ENCODE data around the gene SAG.

The SAG gene

GRCh38 chr2:233360771-233361176 lies 53.2 kb downstream of the SAG start:
- TF ChIP-seq ZFX (IDR thresholded peaks at IDR 0.05; ENCODE audit: borderline replicate concordance) (no peak), CTCF (IDR thresholded peaks at IDR 0.05) (no peak)
- H3K27ac ChIP-seq = no peak overlapping the region

- H3K27ac ChIP-seq = no peak overlapping the region
- TF ChIP-seq CTCF (IDR thresholded peaks at IDR 0.05) (no peak), ZFX (IDR thresholded peaks at IDR 0.05; ENCODE audit: borderline replicate concordance) (no peak)
Observed at GRCh38 chr2:233361297-233361696, 53.7 kb downstream of the SAG start.

GRCh38 chr2:233362742-233363141 lies 55.1 kb downstream of the SAG start:
- H3K27ac ChIP-seq = no peak overlapping the region
- TF ChIP-seq ZFX (IDR thresholded peaks at IDR 0.05; ENCODE audit: borderline replicate concordance) (no peak), CTCF (IDR thresholded peaks at IDR 0.05) (no peak)

- TF ChIP-seq CTCF (IDR thresholded peaks at IDR 0.05) = no peak
- TF ChIP-seq ZFX (IDR thresholded peaks at IDR 0.05; ENCODE audit: borderline replicate concordance) = no peak
- H3K27ac ChIP-seq = no peak overlapping the region
Observed at GRCh38 chr2:233363744-233364235, 56.2 kb downstream of the SAG start.

GRCh38 chr2:233365861-233366520 lies 58.4 kb downstream of the SAG start:
- TF ChIP-seq ZFX (IDR thresholded peaks at IDR 0.05; ENCODE audit: borderline replicate concordance) = no peak
- no peak for TF ChIP-seq CTCF (IDR thresholded peaks at IDR 0.05)
- no peak overlapping the region for H3K27ac ChIP-seq

GRCh38 chr2:233367586-233367985 lies 60.0 kb downstream of the SAG start:
- no peak overlapping the region for H3K27ac ChIP-seq
- TF ChIP-seq ZFX (IDR thresholded peaks at IDR 0.05; ENCODE audit: borderline replicate concordance) = no peak
- TF ChIP-seq CTCF (IDR thresholded peaks at IDR 0.05) = no peak

GRCh38 chr2:233368756-233369155 lies 61.1 kb downstream of the SAG start:
- no peak overlapping the region for H3K27ac ChIP-seq
- TF ChIP-seq ZFX (IDR thresholded peaks at IDR 0.05; ENCODE audit: borderline replicate concordance) (no peak), CTCF (IDR thresholded peaks at IDR 0.05) (no peak)

All from 22Rv1 (cell line).